ENCODE results near the gene ADAMTS10. TPM values are rescaled to one million over a fixed set of nuclear protein-coding genes. Genes with fewer than 3 reads are reported as not detected.

The ADAMTS10 gene
- total and polyA plus RNA-seq, 2 of the 13 experiments (the other 11 are each of a cell fraction or from before 2014, with no cell fraction given): 0.49 to 1.7 TPM

GRCh38 chr19:8640402-8641004 lies 30.0 kb upstream of the ADAMTS10 start (continued):
- TF ChIP-seq ZBTB40 (IDR thresholded peaks at IDR 0.05) (no peak), ZBTB40 (CRISPR knock-in tag; IDR thresholded peaks at IDR 0.05) (peak; percentile 74; the same call in 1 of the 2 replicates), ZSCAN30 (CRISPR knock-in tag; IDR thresholded peaks at IDR 0.05) (no peak), ZNF749 (CRISPR knock-in tag; IDR thresholded peaks at IDR 0.05; ENCODE audit: borderline replicate concordance) (no peak), GTF2F1 (IDR thresholded peaks at IDR 0.05; ENCODE audit: low read length) (no peak), BCL3 (CRISPR knock-in tag; IDR thresholded peaks at IDR 0.05) (no peak), ATF4 (CRISPR knock-in tag; IDR thresholded peaks at IDR 0.05) (peak in 1 of 2 experiments; percentile 80; a peak in 2 of 4 replicates), KLF16 (CRISPR knock-in tag; IDR thresholded peaks at IDR 0.05) (peak in 1 of 2 experiments; percentile 74; a peak in 1 of 4 replicates), ZNF558 (CRISPR knock-in tag; IDR thresholded peaks at IDR 0.05; ENCODE audit: borderline replicate concordance) (no peak), ZNF605 (CRISPR knock-in tag; IDR thresholded peaks at IDR 0.05) (no peak), SMARCE1 (IDR thresholded peaks at IDR 0.05; ENCODE audit: borderline replicate concordance) (no peak), U2AF2 (IDR thresholded peaks at IDR 0.05; ENCODE audit: low read depth, low read length) (no peak), NFKB2 (CRISPR knock-in tag; IDR thresholded peaks at IDR 0.05; ENCODE audit: borderline replicate concordance) (no peak), MYC (CRISPR knock-in tag; IDR thresholded peaks at IDR 0.05; ENCODE audit: borderline replicate concordance) (no peak), ZBTB33 (CRISPR knock-in tag; IDR thresholded peaks at IDR 0.05) (0 out of 2 replicates have a peak, but pooled peaks have one; percentile 42), TEAD2 (CRISPR knock-in tag; IDR thresholded peaks at IDR 0.05) (no peak), MAFG (CRISPR knock-in tag; IDR thresholded peaks at IDR 0.05) (no peak)

Data from HepG2 (cell line).